HCT116 (cell line): ENCODE data around the gene SND1. TPM values are rescaled to one million over a fixed set of nuclear protein-coding genes. Genes with fewer than 3 reads are reported as not detected.

Source experiments
- ATAC-seq: fragments of 200-7000 bp; cut with Tn5 transposase; 2 replicates; pipeline ENCODE4 v1.9.1; 2020; ENCODE audit warnings: mild to moderate bottlenecking, moderate library complexity
- BruUV-seq: library from RNA; stranded (reverse); fragments of 400-500 nt; replicated peaks from 2 replicates; lab custom pipeline; 2021; lab: Mats Ljungman, UMichigan
- CTCF ChIA-PET: fragments of 300-600 bp; sonication (Branson Sonifier 250); formaldehyde crosslinking; loops from one replicate; lab custom pipeline; 2021; ENCODE audit warnings: antibody characterized with exemption; lab: Charles Lee
- POLR2A ChIA-PET: fragments of 300-600, 350-600 bp; sonication (Branson Sonifier 250); formaldehyde crosslinking; loops from one replicate; lab custom pipeline; 2021; ENCODE audit warnings: antibody characterized with exemption; lab: Charles Lee
- RAD21 ChIA-PET, 2 experiments: fragments of 300-600 bp; sonication (Branson Sonifier 250); formaldehyde crosslinking; loops; one replicate each; lab custom pipeline; 2023; ENCODE audit warnings: low total read pairs in 2 of 2; ENCODE audit not compliant: uncharacterized antibody in 2 of 2, unreplicated experiment in 2 of 2, low non-redundant PET in 1 of 2; lab: Charles Lee
- DNase-seq: peaks from one replicate; pipeline ENCODE4 v3.0.0-alpha.2; 2010; ENCODE audit warnings: low read depth, low spot score
- H2AFZ ChIP-seq: fragments of 200-600 bp; shearing (Covaris generic), sonication (generic); 2 replicates; pipeline ENCODE4 v1.6.1; 2017; ENCODE audit warnings: low read depth, mixed run types, mixed read lengths, antibody characterized with exemption, low read length; ENCODE audit not compliant: poor library complexity, severe bottlenecking
- H3K27ac ChIP-seq: 2 replicates; pipeline ENCODE4 v1.5.1; 2012; ENCODE audit warnings: low read depth, low read length
- H3K27me3 ChIP-seq: fragments of 200-600 bp; sonication (generic); 2 replicates; pipeline ENCODE4 v1.6.1; 2016; ENCODE audit warnings: mixed run types, low read length, mixed read lengths; ENCODE audit not compliant: insufficient read depth
- H3K36me3 ChIP-seq, 2 experiments: fragments of 200-500 bp in 1 of 2; fragments of 200-600 bp in 1 of 2; sonication (Bioruptor generic) in 1 of 2; sonication (generic) in 1 of 2; 2 replicates each; pipeline versions ENCODE4 v1.5.1 to v1.6.1; 2014 to 2016; ENCODE audit warnings: low read length in 2 of 2, inconsistent platforms in 1 of 2, mixed read lengths in 1 of 2, mixed run types in 1 of 2; ENCODE audit not compliant: insufficient read depth in 2 of 2, control insufficient read depth in 1 of 2
- H3K4me1 ChIP-seq, 2 experiments: fragments of 200-600 bp in 1 of 2; sonication (generic) in 1 of 2; 2 replicates each; pipeline versions ENCODE4 v1.5.1 to v1.6.1; 2012 to 2017; ENCODE audit warnings: low read length in 2 of 2, inconsistent platforms in 1 of 2, mild to moderate bottlenecking in 1 of 2, mixed read lengths in 1 of 2, mixed run types in 1 of 2, moderate library complexity in 1 of 2; ENCODE audit not compliant: insufficient read depth in 2 of 2, control insufficient read depth in 1 of 2
- H3K4me2 ChIP-seq: fragments of 200-600 bp; sonication (generic); 2 replicates; pipeline ENCODE4 v1.6.1; 2017; ENCODE audit warnings: mixed run types, low read length, mixed read lengths
- H3K4me3 ChIP-seq, 2 experiments: fragments of 200-600 bp in 1 of 2; sonication (generic) in 1 of 2; replicated peaks in 1 of 2; 2 replicates each; pipeline ENCODE4 v1.5.1; 2011 to 2016; ENCODE audit warnings: low read length in 2 of 2, control low read depth in 1 of 2, low read depth in 1 of 2, mild to moderate bottlenecking in 1 of 2, mixed read lengths in 1 of 2, mixed run types in 1 of 2
- H3K79me2 ChIP-seq: fragments of 200-600 bp; sonication (generic); 2 replicates; pipeline ENCODE4 v1.6.1; 2017; ENCODE audit warnings: mild to moderate bottlenecking, mixed run types, low read length, moderate library complexity, mixed read lengths; ENCODE audit not compliant: insufficient read depth
- H3K9ac ChIP-seq: fragments of 200-600 bp; sonication (generic); 2 replicates; pipeline ENCODE4 v1.6.1; 2016; ENCODE audit warnings: low read length, mixed read lengths
- H3K9me2 ChIP-seq: fragments of 200-600 bp; sonication (generic), shearing (Covaris generic); 2 replicates; pipeline ENCODE4 v1.6.1; 2017; ENCODE audit warnings: mixed run types, mild to moderate bottlenecking, moderate library complexity; ENCODE audit not compliant: insufficient read depth
- H3K9me3 ChIP-seq, 2 experiments: fragments of 200-500 bp in 1 of 2; fragments of 200-600 bp in 1 of 2; sonication (Bioruptor generic) in 1 of 2; sonication (generic) in 1 of 2; 2 replicates each; pipeline ENCODE4 v1.6.1; 2014 to 2017; ENCODE audit warnings: low read length in 2 of 2, mixed read lengths in 2 of 2, inconsistent platforms in 1 of 2, low read depth in 1 of 2, mild to moderate bottlenecking in 1 of 2, mixed run types in 1 of 2, moderate library complexity in 1 of 2; ENCODE audit not compliant: control insufficient read depth in 1 of 2, insufficient read depth in 1 of 2
- H4K20me1 ChIP-seq: fragments of 200-600 bp; sonication (generic), shearing (Covaris generic); 2 replicates; pipeline ENCODE4 v1.6.1; 2017; ENCODE audit warnings: mixed run types, mild to moderate bottlenecking, moderate library complexity; ENCODE audit not compliant: insufficient read depth
- CBX3 ChIP-seq: IDR thresholded peaks from 2 replicates; pipeline ENCODE4 v1.6.1; 2012; ENCODE audit warnings: low read depth
- CEBPB ChIP-seq: IDR thresholded peaks from 2 replicates; pipeline ENCODE4 v1.6.1; 2012; ENCODE audit warnings: low read depth
- CTCF ChIP-seq, 3 experiments: fragments of 200-600 bp in 1 of 3; sonication (generic) in 1 of 3; IDR thresholded peaks in 2 of 3; conservative IDR thresholded peaks in 1 of 3; 2 replicates each; pipeline ENCODE4 v1.5.1; 2012 to 2017; ENCODE audit warnings: low read depth in 2 of 3, low read length in 2 of 3, antibody characterized with exemption in 1 of 3, borderline replicate concordance in 1 of 3, control low read depth in 1 of 3, mild to moderate bottlenecking in 1 of 3, mixed read lengths in 1 of 3, mixed run types in 1 of 3, moderate library complexity in 1 of 3; ENCODE audit not compliant: insufficient read depth in 1 of 3
- EGR1 ChIP-seq: IDR thresholded peaks from 2 replicates; pipeline ENCODE4 v1.6.1; 2012; ENCODE audit warnings: low read depth
- ELF1 ChIP-seq: IDR thresholded peaks from 2 replicates; pipeline ENCODE4 v1.6.1; 2012; ENCODE audit warnings: low read depth, borderline replicate concordance
- EZH2 ChIP-seq: fragments of 200-600 bp; sonication (generic); IDR thresholded peaks from 2 replicates; pipeline ENCODE4 v1.6.1; 2017; ENCODE audit warnings: antibody characterized with exemption, mixed run types
- FOSL1 ChIP-seq: IDR thresholded peaks from 2 replicates; pipeline ENCODE4 v1.6.1; 2012; ENCODE audit warnings: low read depth
- JUND ChIP-seq: IDR thresholded peaks from 2 replicates; pipeline ENCODE4 v1.6.1; 2012
- POLR2A ChIP-seq: IDR thresholded peaks from 2 replicates; pipeline ENCODE4 v1.7.0; 2011; ENCODE audit warnings: borderline replicate concordance; ENCODE audit not compliant: insufficient read depth, insufficient read length; ENCODE audit errors: extremely low read depth
- RAD21 ChIP-seq: IDR thresholded peaks from 2 replicates; pipeline ENCODE4 v1.6.1; 2012; ENCODE audit warnings: low read depth, mild to moderate bottlenecking
- SIN3A ChIP-seq: IDR thresholded peaks from 2 replicates; pipeline ENCODE4 v1.6.1; 2012; ENCODE audit warnings: low read depth
- SRF ChIP-seq: IDR thresholded peaks from 2 replicates; pipeline ENCODE4 v1.6.1; 2012; ENCODE audit warnings: low read depth
- TCF7L2 ChIP-seq: IDR thresholded peaks from 2 replicates; pipeline ENCODE4 v1.7.0; 2011; ENCODE audit warnings: borderline replicate concordance, inconsistent platforms; ENCODE audit not compliant: insufficient read depth, insufficient read length; ENCODE audit errors: extremely low read depth
- ZBTB33 ChIP-seq: IDR thresholded peaks from 2 replicates; pipeline ENCODE4 v1.6.1; 2011; ENCODE audit warnings: mild to moderate bottlenecking, low read length, moderate library complexity; ENCODE audit not compliant: insufficient replicate concordance; ENCODE audit errors: extremely low read depth
- ZFX ChIP-seq: fragments of 450-650 bp; IDR thresholded peaks from 2 replicates; pipeline ENCODE4 v1.6.1; 2017
- ZNF274 ChIP-seq: fragments of 200-500 bp; sonication (Bioruptor generic); IDR thresholded peaks from 2 replicates; pipeline ENCODE4 v1.6.1; 2014; ENCODE audit warnings: mild to moderate bottlenecking, low read depth, low read length, inconsistent platforms
- intact Hi-C: fragments of 100-400 bp; cut with micrococcal nuclease; formaldehyde crosslinking; loops from 2 replicates; pipeline ENCODE4 v1.10.0; 2022
- total RNA-seq: library from RNA; stranded (reverse); gene quantifications from one replicate; pipeline ENCODE4 v1.2.1, GENCODE V29; 2021; ENCODE audit not compliant: unreplicated experiment

SND1 gene
- total RNA-seq, 1 experiment from 2014 or later, result 169 TPM

GRCh38 chr7:127768241-127768640 lies 116.2 kb downstream of the SND1 start:
- no peak for TF ChIP-seq POLR2A
- TF ChIP-seq ZBTB33, result no peak
- TF ChIP-seq FOSL1, result no peak
- no peak for TF ChIP-seq EGR1
- TF ChIP-seq, all 23 proteins: peak for 0
- no peaks in the 10 kb centered on the region for H3K9me3 ChIP-seq
- POLR2A ChIA-PET, result no interaction called here

GRCh38 chr7:127769137-127769536 lies 117.1 kb downstream of the SND1 start:
- BruUV-seq, result no TSS peak
- Histone ChIP-seq H3K36me3 (no peaks in the 10 kb centered on the region), H3K79me2 (peaks cover 87% of the 10 kb centered on the region), H3K9me2 (no peaks in the 10 kb centered on the region), H3K27ac (no peak overlapping the region), H4K20me1 (0 out of 2 replicates have a peak, but pooled peaks cover 13% of the 10 kb centered on the region), H3K4me1 (no peaks in the 10 kb centered on the region), H3K9me3 (no peaks in the 10 kb centered on the region), H2AFZ (no peak overlapping the region), H3K4me3 (no peak overlapping the region), H3K27me3 (no peaks in the 10 kb centered on the region), H3K9ac (no peak overlapping the region), H3K4me2 (no peak overlapping the region)
- ChIA-PET POLR2A (no interaction called here), CTCF (interaction anchor here (1.0 kb wide), 1 partner anchor 22 kb away, joined by 3 read pairs; no protein-coding TSS in a partner anchor), RAD21 (no interaction called here)
- ATAC-seq, result no peak
- no peak for DNase-seq
- intact Hi-C loops, result no loop called here
- no peak for TF ChIP-seq CBX3
- TF ChIP-seq SRF, result no peak
- TF ChIP-seq CEBPB, result no peak
- no peak for TF ChIP-seq FOSL1
- no peak for TF ChIP-seq SIN3A
- no peak for TF ChIP-seq POLR2A
- TF ChIP-seq ZFX, result no peak
- TF ChIP-seq JUND, result no peak
- TF ChIP-seq ELF1, result no peak
- no peak for TF ChIP-seq CTCF (IDR thresholded peaks at IDR 0.05 in 2 of 3, conservative IDR thresholded peaks at IDR 0.05 in 1 of 3; ENCODE audit: borderline replicate concordance in 1 of 3, insufficient read depth in 1 of 3, low read depth in 2 of 3, low read length in 2 of 3)
- TF ChIP-seq TCF7L2, result no peak
- TF ChIP-seq RAD21, result no peak
- no peak for TF ChIP-seq ZBTB33
- no peak for TF ChIP-seq EZH2
- no peak for TF ChIP-seq ZNF274

More at GRCh38 chr7:127768241-127768640, 116.2 kb downstream of the SND1 start:
- intact Hi-C loops, result no loop called here
- ChIA-PET CTCF (no interaction called here), RAD21 (no interaction called here)
- ATAC-seq, result no peak
- H3K4me3 ChIP-seq, result no peak overlapping the region
- 0 out of 2 replicates have a peak, but pooled peaks cover 10% of the 10 kb centered on the region for H4K20me1 ChIP-seq
- H3K79me2 ChIP-seq, result peaks cover 89% of the 10 kb centered on the region
- no peak overlapping the region for H2AFZ ChIP-seq
- H3K27me3 ChIP-seq, result no peaks in the 10 kb centered on the region
- no peaks in the 10 kb centered on the region for H3K36me3 ChIP-seq
- no peaks in the 10 kb centered on the region for H3K4me1 ChIP-seq
- no peak overlapping the region for H3K9ac ChIP-seq
- no peak for DNase-seq
- BruUV-seq, result no TSS peak
- no peak overlapping the region for H3K4me2 ChIP-seq
- H3K27ac ChIP-seq, result no peak overlapping the region
- no peaks in the 10 kb centered on the region for H3K9me2 ChIP-seq
